GM12864 (cell line): ENCODE measurements around the gene TCF7L2.

Source experiments
- DNase-seq: peaks from one replicate; pipeline ENCODE4 v3.0.0-alpha.2; 2011; ENCODE audit warnings: low read depth
- H3K4me3 ChIP-seq: 2 replicates; pipeline ENCODE4 v1.5.1; 2011; ENCODE audit warnings: mild to moderate bottlenecking, low read depth, low read length, control low read depth
- TF ChIP-seq, protein P1 (sequence below): IDR thresholded peaks from 2 replicates; pipeline ENCODE4 v1.5.1; 2011; ENCODE audit warnings: low read depth, mild to moderate bottlenecking, moderate library complexity, low read length, control low read depth, inconsistent platforms; ENCODE audit errors: missing control alignments

The TCF7L2 gene

DNA sequence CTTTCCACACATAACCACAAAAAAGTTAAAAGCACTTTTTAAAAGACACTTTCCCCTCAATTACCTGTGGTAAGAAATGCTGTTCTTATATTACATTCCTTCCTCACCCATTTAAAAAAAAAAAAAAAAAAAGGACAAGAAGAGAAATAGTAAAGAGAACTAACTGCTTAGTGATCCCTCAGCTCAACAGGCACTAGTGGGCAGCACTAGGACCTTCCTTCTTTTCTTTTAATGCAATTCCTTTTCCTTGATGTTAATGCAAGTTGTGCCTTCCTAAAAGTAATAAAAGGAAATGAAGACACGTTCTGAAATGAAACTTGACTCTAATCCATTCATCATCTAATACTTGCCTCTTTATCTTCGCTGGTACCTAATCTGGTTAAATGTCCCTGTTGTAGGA is 189.7 kb downstream of the TCF7L2 start:
- DNase-seq: no peak
- TF ChIP-seq, protein P1, sequence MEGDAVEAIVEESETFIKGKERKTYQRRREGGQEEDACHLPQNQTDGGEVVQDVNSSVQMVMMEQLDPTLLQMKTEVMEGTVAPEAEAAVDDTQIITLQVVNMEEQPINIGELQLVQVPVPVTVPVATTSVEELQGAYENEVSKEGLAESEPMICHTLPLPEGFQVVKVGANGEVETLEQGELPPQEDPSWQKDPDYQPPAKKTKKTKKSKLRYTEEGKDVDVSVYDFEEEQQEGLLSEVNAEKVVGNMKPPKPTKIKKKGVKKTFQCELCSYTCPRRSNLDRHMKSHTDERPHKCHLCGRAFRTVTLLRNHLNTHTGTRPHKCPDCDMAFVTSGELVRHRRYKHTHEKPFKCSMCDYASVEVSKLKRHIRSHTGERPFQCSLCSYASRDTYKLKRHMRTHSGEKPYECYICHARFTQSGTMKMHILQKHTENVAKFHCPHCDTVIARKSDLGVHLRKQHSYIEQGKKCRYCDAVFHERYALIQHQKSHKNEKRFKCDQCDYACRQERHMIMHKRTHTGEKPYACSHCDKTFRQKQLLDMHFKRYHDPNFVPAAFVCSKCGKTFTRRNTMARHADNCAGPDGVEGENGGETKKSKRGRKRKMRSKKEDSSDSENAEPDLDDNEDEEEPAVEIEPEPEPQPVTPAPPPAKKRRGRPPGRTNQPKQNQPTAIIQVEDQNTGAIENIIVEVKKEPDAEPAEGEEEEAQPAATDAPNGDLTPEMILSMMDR: no peak
- no peak overlapping the region for H3K4me3 ChIP-seq

DNA sequence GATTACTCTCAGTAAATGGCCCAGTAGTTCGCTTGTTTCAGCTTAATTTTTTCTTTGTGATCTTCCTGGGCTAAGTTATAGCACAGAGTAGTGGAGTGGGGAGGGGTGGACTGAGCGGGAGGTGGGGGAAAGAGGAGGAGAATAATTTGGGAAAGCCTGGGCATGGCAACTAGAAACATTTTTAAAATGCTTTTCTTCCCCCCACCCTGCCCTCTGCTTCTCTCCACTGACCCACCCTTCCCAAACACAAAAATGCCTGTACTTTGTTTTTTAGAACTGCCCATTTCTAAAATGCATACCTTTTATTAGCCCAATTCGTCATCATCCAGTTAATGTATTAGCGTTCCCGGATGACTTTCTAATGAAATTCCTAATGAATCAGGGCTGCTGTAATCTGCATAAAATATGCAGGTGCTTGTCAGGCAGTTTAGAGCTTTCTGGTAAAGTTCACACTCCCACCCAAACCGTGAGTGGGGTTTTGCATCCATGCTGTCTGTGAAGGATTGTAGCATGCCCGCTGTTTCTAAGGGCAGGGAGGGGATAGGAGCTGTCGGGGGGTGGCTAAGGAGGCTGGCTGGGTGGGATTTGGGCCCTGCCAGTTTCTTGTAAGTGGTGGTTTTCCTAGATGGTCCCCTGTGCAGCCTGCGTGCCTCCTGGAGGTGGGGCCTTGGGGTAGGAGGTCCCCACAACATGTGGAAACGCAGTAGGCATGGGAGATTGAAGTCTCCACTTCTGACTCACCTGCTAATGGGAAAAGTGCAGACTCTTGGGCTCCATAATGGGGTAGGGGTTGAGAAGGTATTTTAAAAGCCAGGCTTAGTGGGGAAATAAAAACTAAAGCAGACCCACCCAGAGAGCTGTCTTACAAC is 190.3 kb downstream of the TCF7L2 start:
- TF ChIP-seq, protein P1: no peak
- no peak overlapping the region for H3K4me3 ChIP-seq
- no peak for DNase-seq

DNA sequence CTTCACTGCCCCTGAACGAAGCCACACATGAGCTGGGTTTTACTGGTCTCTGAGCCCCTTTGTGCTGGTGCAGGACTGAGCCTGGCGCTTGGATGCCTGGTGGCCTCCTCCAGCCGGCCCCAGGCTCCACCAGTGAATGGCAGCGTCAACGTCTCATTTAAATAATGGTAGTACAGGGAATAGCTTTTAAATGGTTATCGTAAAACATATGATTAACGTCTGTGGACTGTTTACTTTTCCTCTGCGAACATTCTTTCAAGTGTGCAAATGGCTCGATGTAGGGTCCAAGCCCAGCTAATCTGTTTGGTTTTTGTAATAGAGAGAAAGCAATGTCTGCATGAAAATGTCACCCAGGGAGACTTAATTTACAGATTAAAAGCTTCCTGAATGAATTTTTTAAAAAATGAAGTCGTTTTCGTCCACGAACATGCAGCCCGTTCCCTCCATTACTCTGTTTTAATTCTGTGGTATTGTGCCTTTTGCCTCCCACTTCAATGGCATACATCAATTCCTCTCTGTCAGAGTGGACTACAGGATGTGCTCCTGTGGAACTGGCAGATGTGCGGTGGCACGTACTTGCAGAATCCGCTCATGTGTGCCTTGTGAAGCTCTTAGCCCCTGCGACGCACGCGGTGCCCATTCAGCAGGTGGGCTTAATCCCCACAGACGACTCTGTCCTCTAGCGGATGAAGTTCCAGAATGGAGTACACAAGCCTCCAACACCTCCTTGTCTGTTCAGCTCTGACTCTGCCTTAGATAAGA is 192.7 kb downstream of the TCF7L2 start:
- H3K4me3 ChIP-seq: no peak overlapping the region
- DNase-seq: no peak
- TF ChIP-seq, protein P1: no peak

DNA sequence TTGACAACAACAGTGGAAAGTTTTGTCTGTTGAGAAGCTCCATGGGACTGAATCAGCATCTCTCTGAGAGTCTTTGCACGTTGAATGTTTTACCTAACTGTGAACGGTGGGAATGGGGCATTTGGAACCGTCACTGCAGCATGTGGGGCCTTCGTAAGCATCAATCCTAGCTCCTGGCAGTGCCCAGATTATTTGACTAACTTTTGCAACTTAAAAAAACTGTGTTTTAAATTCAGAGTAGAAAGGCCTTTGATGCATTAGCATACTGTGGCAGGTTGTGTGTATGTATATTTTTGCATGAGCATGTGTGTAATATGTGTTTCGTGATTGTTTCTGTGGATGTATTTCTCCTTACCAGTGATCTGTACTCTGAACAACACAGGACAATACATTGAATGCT is 194.5 kb downstream of the TCF7L2 start:
- DNase-seq: no peak
- H3K4me3 ChIP-seq: no peak overlapping the region
- TF ChIP-seq, protein P1: no peak

DNA sequence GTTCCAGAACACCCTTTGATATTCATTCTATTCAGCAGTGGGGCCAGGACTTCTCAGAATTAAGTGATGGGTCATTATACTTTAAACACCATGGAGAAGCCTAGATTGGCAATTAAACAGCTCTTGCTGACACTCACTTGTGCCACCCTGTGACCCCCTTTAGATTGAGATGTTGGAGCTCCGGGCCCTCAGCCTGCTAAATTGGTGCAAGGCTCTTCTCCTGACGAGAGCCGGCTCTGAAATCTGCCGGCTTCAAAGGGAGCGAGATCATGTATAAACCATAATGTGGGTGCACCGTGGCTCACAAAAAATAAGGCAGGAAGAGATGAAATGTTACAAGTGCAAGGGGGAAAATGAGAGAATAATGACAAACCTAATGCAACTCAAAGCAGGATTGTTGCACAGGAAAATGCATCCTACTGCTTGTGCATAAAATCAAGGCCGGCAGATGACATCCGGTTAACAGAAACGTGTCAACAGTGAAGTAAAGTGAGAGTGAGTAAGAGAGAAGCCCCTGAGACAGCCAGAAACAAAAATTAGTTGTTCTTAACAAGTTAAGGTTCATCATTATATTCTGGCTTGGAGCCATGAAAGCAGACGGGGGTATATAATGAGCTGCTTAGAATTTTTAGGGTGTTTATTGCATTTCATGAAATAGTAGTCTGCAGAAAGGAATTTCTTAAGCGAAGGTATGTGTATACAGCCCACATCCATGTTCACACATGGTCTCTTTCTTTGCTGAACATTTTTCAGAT is 198.2 kb downstream of the TCF7L2 start:
- no peak overlapping the region for H3K4me3 ChIP-seq
- TF ChIP-seq, protein P1: no peak
- no peak for DNase-seq

DNA sequence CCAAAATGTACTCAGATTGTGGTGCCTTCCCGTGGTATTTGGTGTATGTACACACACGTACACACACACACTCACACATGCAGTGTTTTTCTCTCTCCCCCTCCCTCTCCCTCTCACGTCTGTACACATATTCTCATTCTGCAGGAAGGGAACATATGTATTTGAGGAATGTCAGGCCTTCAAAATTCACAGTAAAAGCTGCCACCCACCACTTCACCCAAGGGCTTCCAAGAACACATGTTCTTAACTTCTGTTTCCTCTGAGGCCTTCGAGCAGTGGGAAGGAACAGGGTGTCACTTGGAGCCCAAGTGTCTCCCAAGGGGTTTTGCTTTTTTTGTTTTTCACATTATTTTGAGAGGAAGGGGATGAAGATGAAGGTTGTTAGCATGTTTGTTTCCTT is 198.9 kb downstream of the TCF7L2 start:
- no peak overlapping the region for H3K4me3 ChIP-seq
- TF ChIP-seq, protein P1: no peak
- no peak for DNase-seq
